ENCODE data around the gene NHSL1.
"Not testable (repeated sequence)": the region's sequence is repeated elsewhere in the genome, so short reads cannot be mapped to it uniquely, and the experiment has no call there.

The NHSL1 gene

GRCh38 chr6:138429761-138430160 lies 69.5 kb downstream of the NHSL1 start:
- DNase-seq (ENCODE audit: low spot score in 2 of 2) (no peak), ATAC-seq (ENCODE audit: low read depth) (no peak)
- no peak overlapping the region for H3K4me3 Mint-ChIP-seq
- H3K9me3 Mint-ChIP-seq = no peaks in the 10 kb centered on the region
- peaks cover 8% of the 10 kb centered on the region for H3K4me1 Mint-ChIP-seq
- H3K27me3 Mint-ChIP-seq = peaks cover 11% of the 10 kb centered on the region
- no peaks in the 10 kb centered on the region for H3K36me3 Mint-ChIP-seq
- H3K27ac Mint-ChIP-seq = no peak overlapping the region

DNA sequence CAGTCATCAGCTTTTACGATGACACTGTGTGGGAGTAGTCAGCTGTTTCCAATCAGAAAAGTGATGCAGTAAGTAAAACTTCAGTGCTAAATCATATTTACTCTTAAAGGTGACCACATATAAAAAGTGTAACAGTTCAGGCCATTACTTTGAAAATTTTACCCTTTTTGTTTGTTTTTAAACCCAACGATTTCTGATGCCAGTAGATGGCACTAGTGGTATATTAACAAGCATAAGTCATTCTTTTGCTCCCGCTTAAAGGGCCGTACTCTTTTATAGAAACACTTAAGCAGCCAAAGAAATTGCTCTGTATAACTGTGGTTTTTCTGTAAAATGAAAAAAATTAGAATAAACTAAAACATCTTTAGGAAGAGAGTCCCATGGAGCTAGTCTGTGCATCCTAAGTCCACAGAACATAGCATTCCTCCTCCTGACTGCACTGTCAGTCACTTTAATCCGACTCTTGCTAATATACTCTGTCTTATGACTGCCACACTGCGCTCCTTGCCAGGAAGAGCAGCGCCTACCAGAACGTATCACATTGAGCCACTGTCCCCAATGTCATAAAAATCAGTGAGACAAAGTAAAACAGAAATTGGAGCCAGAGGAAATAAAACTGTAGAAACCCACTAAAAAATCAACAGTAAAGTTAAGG lies 70.2 kb downstream of the NHSL1 start:
- no peak overlapping the region for H3K27ac Mint-ChIP-seq
- no peak overlapping the region for H3K4me3 Mint-ChIP-seq
- H3K36me3 Mint-ChIP-seq = no peaks in the 10 kb centered on the region
- peaks cover 8% of the 10 kb centered on the region for H3K4me1 Mint-ChIP-seq
- no peaks in the 10 kb centered on the region for H3K9me3 Mint-ChIP-seq
- H3K27me3 Mint-ChIP-seq = peaks cover 11% of the 10 kb centered on the region
- ATAC-seq (ENCODE audit: low read depth) (peak; percentile 57), DNase-seq (ENCODE audit: low spot score in 2 of 2) (peak in 1 of 2 donors; percentile 30)

GRCh38 chr6:138427701-138428100 lies 71.6 kb downstream of the NHSL1 start:
- no peak for ATAC-seq (ENCODE audit: low read depth)
- Mint-ChIP-seq H3K36me3 (no peaks in the 10 kb centered on the region), H3K27ac (no peak overlapping the region), H3K27me3 (peaks cover 9% of the 10 kb centered on the region), H3K9me3 (no peaks in the 10 kb centered on the region), H3K4me1 (peaks cover 8% of the 10 kb centered on the region), H3K4me3 (no peak overlapping the region)
- no peak for DNase-seq (ENCODE audit: low spot score in 2 of 2)

- peaks cover 9% of the 10 kb centered on the region for H3K27me3 Mint-ChIP-seq
- no peaks in the 10 kb centered on the region for H3K9me3 Mint-ChIP-seq
- H3K4me3 Mint-ChIP-seq = no peak overlapping the region
- no peak for ATAC-seq (ENCODE audit: low read depth)
- H3K4me1 Mint-ChIP-seq = peaks cover 7% of the 10 kb centered on the region
- H3K27ac Mint-ChIP-seq = no peak overlapping the region
- DNase-seq (ENCODE audit: low spot score in 2 of 2) = no peak
- no peaks in the 10 kb centered on the region for H3K36me3 Mint-ChIP-seq
Measured at GRCh38 chr6:138426500-138427123, 72.7 kb downstream of the NHSL1 start.

DNA sequence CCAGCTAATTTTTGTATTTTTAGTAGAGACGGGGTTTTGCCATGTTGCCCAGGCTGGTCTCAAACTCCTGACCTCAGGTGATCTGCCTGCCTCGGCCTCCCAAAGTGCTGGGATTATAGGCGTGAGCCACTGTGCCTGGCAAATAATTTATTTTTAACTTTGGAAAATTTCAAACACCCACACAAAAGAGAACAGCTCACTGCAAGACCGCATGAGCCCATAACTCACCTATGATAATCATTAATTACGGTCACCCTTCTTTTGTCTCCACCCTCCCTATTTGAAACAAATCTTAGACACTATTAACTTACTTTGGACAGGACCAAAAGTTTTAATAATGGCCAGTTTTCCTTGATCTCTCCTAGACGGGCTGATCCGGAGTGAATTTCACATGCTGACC lies 74.0 kb downstream of the NHSL1 start:
- H3K27me3 Mint-ChIP-seq; H3K36me3 Mint-ChIP-seq; H3K4me3 Mint-ChIP-seq; DNase-seq (ENCODE audit: low spot score in 2 of 2); H3K9me3 Mint-ChIP-seq; ATAC-seq (ENCODE audit: low read depth); H3K4me1 Mint-ChIP-seq; H3K27ac Mint-ChIP-seq: not testable (repeated sequence)

- DNase-seq (ENCODE audit: low spot score in 2 of 2) (no peak), ATAC-seq (ENCODE audit: low read depth) (no peak)
- H3K27ac Mint-ChIP-seq = no peak overlapping the region
- H3K36me3 Mint-ChIP-seq = peaks cover 2% of the 10 kb centered on the region
- peaks cover 2% of the 10 kb centered on the region for H3K27me3 Mint-ChIP-seq
- H3K4me3 Mint-ChIP-seq = no peak overlapping the region
- H3K4me1 Mint-ChIP-seq = peaks cover under 1% of the 10 kb centered on the region
- no peaks in the 10 kb centered on the region for H3K9me3 Mint-ChIP-seq
Measured at GRCh38 chr6:138424004-138424904, 75.0 kb downstream of the NHSL1 start.

DNA sequence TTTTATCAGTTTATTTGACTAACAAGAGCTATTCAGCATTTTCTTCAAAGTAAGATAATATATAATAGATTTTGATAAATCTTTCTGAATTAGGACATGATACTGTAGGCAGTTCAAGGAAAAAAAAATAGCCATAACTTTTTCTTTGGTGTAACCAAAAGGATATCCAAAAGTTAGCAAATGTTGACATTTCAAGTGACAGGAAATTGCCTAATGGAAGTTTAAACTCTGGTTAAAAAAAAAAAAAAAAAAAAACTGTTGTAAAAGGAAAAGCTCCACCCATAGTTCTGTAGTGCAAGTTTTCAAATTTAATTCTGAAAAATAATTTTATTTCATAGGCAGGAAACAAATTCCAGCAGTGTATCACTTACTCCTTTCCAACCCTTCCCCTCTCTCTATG lies 76.4 kb downstream of the NHSL1 start:
- Mint-ChIP-seq H3K9me3 (no peaks in the 10 kb centered on the region), H3K4me3 (no peak overlapping the region), H3K36me3 (peaks cover 16% of the 10 kb centered on the region), H3K4me1 (no peaks in the 10 kb centered on the region), H3K27ac (no peak overlapping the region), H3K27me3 (no peaks in the 10 kb centered on the region)
- no peak for DNase-seq (ENCODE audit: low spot score in 2 of 2)
- ATAC-seq (ENCODE audit: low read depth) = no peak

GRCh38 chr6:138421608-138422007 lies 77.7 kb downstream of the NHSL1 start:
- no peak overlapping the region for H3K27ac Mint-ChIP-seq
- ATAC-seq (ENCODE audit: low read depth) = no peak
- H3K4me3 Mint-ChIP-seq = no peak overlapping the region
- H3K9me3 Mint-ChIP-seq = no peaks in the 10 kb centered on the region
- H3K36me3 Mint-ChIP-seq = peaks cover 19% of the 10 kb centered on the region
- H3K27me3 Mint-ChIP-seq = no peaks in the 10 kb centered on the region
- no peaks in the 10 kb centered on the region for H3K4me1 Mint-ChIP-seq
- DNase-seq (ENCODE audit: low spot score in 2 of 2) = no peak

DNA sequence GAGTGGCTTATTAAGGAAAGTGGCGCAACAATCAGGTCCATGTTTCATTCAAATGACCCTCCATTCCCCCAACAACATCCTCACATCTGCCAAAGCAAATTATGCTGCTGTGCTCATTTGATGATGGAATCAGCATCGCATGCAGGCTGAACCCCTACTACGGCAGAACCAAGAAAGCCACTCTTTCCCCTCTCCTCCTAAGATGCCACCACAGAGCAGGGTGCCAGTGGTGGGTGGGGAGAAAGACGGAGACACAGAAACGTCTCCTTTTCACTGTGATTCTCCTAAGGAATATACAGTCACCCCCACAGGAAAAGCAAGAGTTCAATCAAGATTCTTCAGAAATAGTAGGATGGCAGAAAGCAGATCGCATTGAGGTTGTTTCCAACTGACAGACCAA lies 78.2 kb downstream of the NHSL1 start:
- DNase-seq (ENCODE audit: low spot score in 2 of 2) (no peak), ATAC-seq (ENCODE audit: low read depth) (no peak)
- H3K9me3 Mint-ChIP-seq = no peaks in the 10 kb centered on the region
- no peaks in the 10 kb centered on the region for H3K4me1 Mint-ChIP-seq
- peaks cover 22% of the 10 kb centered on the region for H3K36me3 Mint-ChIP-seq
- H3K27ac Mint-ChIP-seq = no peak overlapping the region
- no peaks in the 10 kb centered on the region for H3K27me3 Mint-ChIP-seq
- no peak overlapping the region for H3K4me3 Mint-ChIP-seq

- Mint-ChIP-seq H3K27ac (no peak overlapping the region), H3K4me1 (no peaks in the 10 kb centered on the region), H3K27me3 (no peaks in the 10 kb centered on the region), H3K4me3 (no peak overlapping the region), H3K9me3 (no peaks in the 10 kb centered on the region), H3K36me3 (peaks cover 24% of the 10 kb centered on the region)
- DNase-seq (ENCODE audit: low spot score in 2 of 2) (no peak), ATAC-seq (ENCODE audit: low read depth) (no peak)
Measured at GRCh38 chr6:138420356-138420755, 78.9 kb downstream of the NHSL1 start.

DNA sequence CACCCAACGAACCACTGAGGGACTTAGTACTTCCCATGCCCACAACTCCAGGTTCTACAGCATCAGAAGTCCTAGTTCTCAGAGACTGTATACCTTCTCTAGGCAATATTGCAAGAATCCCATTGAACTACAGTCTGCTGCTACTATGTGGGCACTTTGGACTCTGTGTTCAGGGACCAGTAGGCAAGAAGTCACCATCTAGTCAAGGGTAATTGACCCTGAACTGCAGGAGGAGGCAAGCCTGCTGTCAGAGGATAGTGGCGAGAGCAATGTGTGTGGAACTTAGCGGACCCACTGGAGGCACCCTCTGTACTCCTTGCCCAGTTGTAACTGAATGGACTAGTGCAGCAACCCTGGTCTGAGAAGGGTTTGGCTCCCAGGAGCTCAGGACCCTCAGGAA lies 79.5 kb downstream of the NHSL1 start:
- H3K9me3 Mint-ChIP-seq = no peaks in the 10 kb centered on the region
- no peak overlapping the region for H3K4me3 Mint-ChIP-seq
- peaks cover 28% of the 10 kb centered on the region for H3K36me3 Mint-ChIP-seq
- H3K27ac Mint-ChIP-seq = no peak overlapping the region
- no peak for DNase-seq (ENCODE audit: low spot score in 2 of 2)
- no peaks in the 10 kb centered on the region for H3K27me3 Mint-ChIP-seq
- no peak for ATAC-seq (ENCODE audit: low read depth)
- H3K4me1 Mint-ChIP-seq = no peaks in the 10 kb centered on the region

GRCh38 chr6:138418118-138418742 lies 81.1 kb downstream of the NHSL1 start:
- H3K27ac Mint-ChIP-seq = no peak overlapping the region
- H3K27me3 Mint-ChIP-seq = no peaks in the 10 kb centered on the region
- DNase-seq (ENCODE audit: low spot score in 2 of 2) = no peak
- H3K9me3 Mint-ChIP-seq = no peaks in the 10 kb centered on the region
- H3K4me3 Mint-ChIP-seq = no peak overlapping the region
- ATAC-seq (ENCODE audit: low read depth) = no peak
- H3K36me3 Mint-ChIP-seq = peaks cover 34% of the 10 kb centered on the region
- H3K4me1 Mint-ChIP-seq = no peaks in the 10 kb centered on the region

- Mint-ChIP-seq H3K4me3 (no peak overlapping the region), H3K27me3 (no peaks in the 10 kb centered on the region), H3K27ac (no peak overlapping the region), H3K4me1 (no peaks in the 10 kb centered on the region), H3K36me3 (peaks cover 34% of the 10 kb centered on the region), H3K9me3 (no peaks in the 10 kb centered on the region)
- ATAC-seq (ENCODE audit: low read depth) (no peak), DNase-seq (ENCODE audit: low spot score in 2 of 2) (no peak)
Measured at GRCh38 chr6:138417493-138418117, 81.7 kb downstream of the NHSL1 start.

DNA sequence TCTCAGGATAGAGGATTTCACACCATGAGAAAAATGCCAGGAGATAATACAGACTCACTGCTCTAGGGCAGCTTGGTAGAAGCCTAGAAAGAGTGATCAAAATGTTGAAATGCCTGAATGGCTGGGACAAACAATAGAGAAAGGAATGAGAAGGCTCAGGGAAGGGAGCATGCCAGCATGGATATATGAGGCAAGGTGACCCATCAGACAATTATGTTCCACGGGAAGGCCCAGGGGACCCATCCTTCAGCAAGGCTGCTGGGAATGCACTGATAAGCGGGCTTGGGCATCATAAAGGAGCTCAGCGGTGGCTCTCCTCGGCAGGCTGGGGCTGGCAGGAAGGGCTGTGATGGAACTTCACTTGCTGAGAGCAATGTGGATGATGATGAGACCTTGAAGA lies 83.1 kb downstream of the NHSL1 start:
- no peaks in the 10 kb centered on the region for H3K4me1 Mint-ChIP-seq
- H3K4me3 Mint-ChIP-seq = no peak overlapping the region
- ATAC-seq (ENCODE audit: low read depth) (no peak), DNase-seq (ENCODE audit: low spot score in 2 of 2) (no peak)
- no peaks in the 10 kb centered on the region for H3K9me3 Mint-ChIP-seq
- no peak overlapping the region for H3K27ac Mint-ChIP-seq
- H3K36me3 Mint-ChIP-seq = peaks cover 42% of the 10 kb centered on the region
- H3K27me3 Mint-ChIP-seq = no peaks in the 10 kb centered on the region

Measured in memory B cell (primary cell).